T-helper 2 cell (primary cell): Measurements from ENCODE around the gene ENO1.
A peak's percentile ranks its signal among the peaks of the same experiment; 100 is the strongest.
"Not testable (repeated sequence)": the region's sequence is repeated elsewhere in the genome, so short reads cannot be mapped to it uniquely, and the experiment has no call there.

Source experiments
- DNase-seq, 5 experiments: peaks; one replicate each; pipeline versions ENCODE4 v3.0.0 to v3.0.0-alpha.2; 2012 to 2022
- total RNA-seq, 2 donors: gene quantifications; one replicate each; lab custom pipeline; 2026; lab: John Stamatoyannopoulos, UW

The ENO1 gene
- 353 to 370 reads per million in 2 donors for total RNA-seq

DNA sequence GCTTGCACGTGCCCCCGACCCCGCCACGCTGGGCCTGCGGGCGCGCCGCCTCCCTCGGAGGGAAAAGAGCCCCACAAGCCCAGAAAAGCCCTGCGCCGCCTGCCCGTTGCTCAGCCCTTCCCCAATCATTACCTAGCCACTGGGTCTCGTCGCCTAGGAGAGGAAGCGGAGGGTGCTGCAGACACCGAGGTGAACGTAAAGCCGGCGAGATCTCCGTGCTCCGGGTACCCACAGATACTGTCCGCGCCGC is at the start of gene ENO1:
ENO1 (minus strand) TSS at position 239 of the 250 bp plus-strand sequence. CDS start 3,778 bp downstream, outside the sequence.
- DNase-seq, result no peak

DNA sequence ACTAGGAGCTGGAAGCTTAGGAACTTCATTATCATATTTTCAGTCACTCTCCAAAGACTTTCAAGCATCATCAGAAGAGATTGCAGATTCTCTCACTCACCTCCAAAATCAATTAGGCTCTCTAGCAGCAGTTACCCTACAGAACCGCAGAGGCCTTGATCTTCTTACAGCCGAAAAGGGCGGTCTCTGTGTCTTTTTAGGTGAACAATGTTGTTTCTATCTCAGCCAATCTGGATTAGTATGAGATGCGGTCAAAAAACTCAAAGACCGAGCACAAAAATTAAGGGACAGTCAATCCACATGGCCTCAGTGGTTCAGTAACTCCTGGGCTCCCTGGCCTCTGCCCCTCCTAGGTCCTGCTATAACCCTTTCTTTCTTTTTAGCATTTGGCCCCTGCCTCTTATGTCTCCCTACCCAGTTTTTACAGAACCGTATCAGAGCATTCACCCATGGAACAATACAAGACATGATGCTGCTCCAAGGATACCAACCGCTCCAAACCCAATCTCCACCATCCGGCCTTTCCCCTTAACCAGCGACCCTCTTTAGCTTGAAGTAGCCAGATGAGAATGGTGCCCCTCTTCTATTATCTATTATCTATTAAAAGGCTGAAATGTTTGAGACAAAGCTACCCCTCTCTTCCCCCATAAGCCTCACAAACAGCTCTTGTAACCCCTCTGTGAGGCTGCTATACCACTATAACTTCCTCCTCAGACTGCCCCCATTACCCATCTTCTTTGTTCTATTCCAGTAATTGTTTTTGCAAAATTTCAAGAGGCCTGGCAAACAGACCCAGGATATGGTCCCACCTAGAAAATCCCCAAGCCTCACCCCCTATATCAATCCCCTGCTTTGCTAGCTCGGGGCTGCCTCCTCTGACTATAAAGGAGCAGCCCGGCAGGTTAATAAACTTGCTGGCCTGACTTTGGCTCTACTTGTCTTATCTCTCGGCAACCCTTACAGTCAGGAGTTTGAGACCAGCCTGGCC is 48.5 kb upstream of the ENO1 start:
- DNase-seq, result no peak

DNA sequence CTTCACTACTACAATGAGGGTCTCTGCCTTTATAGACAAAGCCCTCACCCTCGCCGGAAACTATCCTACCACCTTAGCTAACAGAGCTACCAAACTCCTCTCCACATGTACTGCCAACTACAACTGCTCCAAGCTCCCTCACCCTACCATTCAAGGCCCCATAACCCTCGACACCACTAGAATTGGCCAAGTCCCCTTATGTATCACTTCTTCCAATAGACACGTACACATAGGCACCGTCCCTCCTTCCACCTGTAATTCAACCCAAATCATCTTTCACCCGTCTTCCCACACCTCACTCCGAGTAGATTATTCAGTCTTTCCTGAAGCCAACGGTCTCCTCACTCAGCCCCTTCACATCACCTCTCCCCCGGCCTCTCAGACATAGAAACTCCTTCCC is 47.5 kb upstream of the ENO1 start:
- DNase-seq, result no peak

- DNase-seq, result no peak
Observed at GRCh38 chr1:8925406-8925805, 46.9 kb upstream of the ENO1 start.

DNA sequence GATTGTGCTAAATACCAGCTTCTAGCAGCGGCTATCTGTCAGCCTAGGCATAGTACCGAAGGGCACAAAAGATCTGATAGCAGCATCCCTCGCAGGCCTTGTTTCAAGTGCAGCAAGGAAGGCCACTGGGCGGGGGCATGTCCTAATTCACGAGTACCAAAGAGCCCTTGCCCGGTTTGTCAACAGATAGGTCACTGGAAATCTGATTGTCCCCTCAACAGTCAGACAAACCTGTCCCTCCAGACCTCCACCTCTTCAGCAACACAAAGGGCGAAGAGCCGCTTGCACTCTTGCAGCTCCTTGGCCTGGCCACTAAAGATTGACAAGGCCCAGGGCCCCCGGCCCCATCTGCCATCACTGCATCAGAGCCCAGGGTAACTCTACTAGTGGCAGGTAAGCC is 44.5 kb upstream of the ENO1 start:
- no peak for DNase-seq

DNA sequence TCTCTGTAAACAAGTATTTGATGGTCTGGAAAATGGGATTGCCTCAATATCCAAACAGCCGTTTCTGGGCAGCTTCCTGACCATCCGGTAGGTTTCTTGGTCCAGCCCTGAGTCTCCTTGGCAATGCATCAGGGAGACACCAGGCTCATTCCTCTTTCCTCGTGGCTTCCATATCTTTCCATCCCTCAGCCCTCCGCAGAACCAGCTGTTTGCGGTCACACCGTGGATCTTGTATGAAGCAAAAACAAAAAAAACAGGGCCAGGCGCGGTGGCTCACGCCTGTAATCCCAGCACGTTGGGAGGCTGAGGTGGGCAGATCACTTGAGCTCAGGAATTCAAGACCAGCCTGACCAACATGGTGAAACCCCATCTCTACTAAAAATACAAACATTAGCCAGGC is 39.0 kb upstream of the ENO1 start:
- DNase-seq, result not testable (repeated sequence)

- DNase-seq, result no peak
Observed at GRCh38 chr1:8915446-8915845, 37.0 kb upstream of the ENO1 start.

DNA sequence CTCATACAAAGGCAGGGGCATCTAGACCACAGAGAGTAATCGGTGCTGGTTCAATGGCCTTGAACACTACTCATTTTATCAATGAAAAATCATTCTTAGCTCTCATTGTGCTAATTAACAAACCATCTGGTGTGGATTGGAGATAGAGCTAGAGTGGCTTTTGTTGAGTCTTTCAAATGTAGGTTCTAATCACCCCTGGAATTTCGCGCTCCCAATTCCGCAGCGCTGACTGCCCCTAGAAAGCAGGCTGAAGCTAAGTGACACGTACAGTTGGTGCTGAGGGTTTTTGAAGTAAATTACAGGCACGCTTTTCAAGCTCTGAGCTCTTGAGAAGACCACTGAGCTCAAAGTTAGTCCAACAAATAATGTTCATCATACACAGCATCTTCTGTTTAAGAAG is 36.0 kb upstream of the ENO1 start:
- DNase-seq, result no peak

DNA sequence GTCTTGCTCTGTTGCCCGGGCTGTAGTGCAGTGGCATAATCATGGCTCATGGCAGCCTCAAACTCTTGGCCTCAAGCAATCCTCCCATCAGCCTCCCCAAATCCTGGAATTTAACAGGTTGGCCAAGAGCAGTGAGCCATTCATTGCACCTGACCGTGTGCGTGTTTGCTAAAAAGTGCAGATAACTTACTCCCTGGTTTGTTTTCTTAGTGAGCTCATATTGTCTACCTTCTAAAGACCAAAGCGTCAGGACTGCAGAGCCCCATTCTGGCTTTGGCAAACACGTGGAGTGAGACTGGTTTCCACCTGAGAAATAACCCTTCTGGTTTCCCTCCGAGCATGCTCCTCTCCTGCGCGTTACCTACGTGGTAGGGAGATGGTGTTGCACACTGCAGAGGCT is 35.0 kb upstream of the ENO1 start:
- no peak for DNase-seq

DNA sequence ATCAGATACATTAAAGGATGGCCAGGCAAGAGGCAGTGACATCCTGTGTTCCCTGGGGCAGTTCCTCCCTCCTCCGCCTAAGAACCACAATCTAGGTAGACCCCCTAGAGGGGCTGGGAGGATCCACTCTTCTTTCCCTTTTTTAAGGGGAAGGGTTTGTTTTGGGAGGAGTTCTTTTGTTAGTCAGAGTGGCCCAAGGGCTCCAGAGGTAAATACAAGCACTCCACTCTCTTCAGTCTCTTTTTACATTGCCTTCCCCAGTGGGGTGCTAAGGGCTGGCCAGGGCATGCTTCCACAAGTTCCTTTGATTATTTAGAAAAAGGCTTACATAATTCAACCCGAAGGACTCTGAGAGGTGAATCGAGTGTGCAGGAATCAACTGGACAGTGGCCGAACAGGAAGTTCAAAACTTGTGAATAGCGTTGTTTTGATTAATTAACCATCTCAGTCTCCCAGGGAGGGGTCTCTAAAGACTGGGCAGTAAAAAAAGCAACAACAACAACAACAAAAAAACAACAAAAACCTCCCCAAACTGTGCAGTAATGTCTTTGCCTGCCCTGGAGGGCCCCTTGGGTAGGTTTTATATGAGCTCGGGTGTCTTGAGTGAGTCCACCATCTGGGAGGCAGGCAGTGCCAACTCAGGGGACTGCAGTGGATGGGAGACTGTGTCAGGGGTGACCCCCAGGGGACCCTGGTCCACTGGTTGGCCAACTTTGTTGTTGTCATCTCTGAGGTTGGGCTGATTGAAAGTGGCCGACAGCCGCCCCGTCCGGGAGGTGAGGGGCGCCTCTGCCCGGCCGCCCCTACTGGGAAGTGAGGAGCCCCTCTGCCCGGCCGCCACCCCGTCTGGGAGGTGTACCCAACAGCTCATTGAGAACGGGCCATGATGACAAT is 33.2 kb upstream of the ENO1 start:
- no peak for DNase-seq

- no peak for DNase-seq
Observed at GRCh38 chr1:8910914-8911313, 32.4 kb upstream of the ENO1 start.

GRCh38 chr1:8910331-8910730 is 31.8 kb upstream of the ENO1 start:
- DNase-seq, result no peak

DNA sequence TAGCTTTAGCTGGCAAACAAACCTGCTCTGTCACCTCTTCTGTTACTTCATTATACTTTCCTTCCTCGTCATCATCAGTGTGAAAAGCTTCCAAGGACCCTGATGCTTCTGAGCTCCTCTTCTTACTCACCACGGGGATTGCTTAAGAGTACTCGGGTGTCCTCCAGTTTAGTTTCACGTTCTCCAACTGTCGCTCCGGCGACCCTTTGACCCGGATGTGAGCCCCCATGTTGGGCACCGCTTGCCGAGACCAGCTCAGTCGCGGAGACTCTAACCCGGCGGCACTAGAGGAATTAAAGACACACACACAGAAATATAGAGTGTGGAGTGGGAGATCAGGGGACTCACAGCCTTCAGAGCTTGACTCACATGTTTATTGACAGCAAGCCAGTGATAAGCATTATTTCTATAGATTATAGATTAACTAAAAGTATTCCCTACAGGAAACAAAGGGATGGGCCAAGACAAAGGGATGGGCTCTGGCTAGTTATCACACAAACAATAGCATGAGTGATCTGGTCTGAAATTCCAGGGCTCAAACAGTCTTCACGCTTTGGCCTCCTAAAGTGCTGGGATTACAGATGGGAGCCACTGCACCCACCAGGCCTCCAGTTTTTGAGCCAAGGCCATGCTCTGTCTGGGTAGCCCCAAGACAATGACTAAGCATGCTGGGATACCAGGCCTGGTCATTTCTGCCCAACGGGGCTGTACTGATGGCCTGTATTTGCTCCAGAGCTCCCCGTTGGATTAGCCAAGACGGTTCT is 30.1 kb upstream of the ENO1 start:
- no peak for DNase-seq

DNA sequence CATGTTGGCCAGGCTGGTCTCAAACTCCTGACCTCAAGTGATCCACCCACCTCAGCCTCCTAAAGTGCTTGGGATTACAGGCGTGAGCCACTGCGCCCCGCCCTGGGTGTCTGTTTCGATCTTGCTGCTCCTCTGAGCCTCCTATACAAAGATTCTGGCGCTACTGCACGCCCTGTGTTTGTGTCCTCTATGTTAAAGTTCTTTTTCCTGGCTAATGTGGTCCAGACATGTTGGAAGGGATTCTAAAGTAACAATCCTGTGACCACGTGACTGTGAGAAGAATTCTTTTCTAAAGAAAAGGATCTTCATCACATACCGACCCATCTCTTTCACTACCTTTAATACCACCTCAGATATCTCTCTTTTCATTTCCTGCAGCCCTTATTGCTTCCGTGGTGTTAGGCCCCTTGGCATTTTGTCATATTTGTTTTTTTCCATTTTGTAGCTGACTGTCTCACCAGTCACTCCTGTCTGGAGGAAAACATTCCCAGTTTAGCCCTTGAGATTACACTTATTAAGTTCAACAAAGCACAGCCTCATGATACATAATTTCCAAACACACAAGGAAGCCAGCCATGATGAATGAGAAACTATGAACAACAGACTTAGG is 27.2 kb upstream of the ENO1 start:
- DNase-seq, result no peak

DNA sequence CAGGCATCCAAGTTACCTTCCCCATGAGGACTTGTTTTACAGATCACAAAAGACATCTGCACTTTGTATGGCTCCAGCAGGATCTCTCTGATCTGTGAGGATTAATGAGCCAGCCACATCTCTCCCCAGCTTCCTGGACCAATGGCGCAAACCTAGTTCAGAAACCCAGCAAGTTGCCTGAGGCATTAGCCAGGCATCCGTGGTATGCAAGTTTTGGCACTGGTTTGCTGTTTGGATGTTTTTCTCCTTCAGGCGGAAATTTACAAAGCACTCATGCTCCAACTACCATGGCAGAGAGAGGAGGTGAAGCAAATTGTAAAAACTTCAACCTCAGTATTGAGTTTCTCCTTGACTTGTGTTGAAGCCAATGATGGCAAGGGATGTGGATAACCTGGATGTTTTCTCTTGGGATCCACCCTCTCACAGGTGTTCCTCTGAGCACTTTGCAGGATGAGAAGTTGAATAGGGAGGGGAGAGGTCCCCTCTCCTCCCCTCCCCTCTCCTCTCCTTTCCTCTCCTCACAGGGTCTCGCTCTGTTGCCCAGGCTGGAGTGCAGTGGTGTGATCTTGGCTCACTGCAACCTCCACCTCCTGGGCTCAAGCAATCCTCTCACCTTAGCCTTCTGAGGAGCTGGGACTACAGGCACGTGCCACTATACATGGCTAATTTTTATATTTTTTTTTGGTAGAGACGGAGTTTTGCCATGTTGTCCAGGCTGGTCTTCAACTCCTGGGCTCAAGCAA is 25.6 kb upstream of the ENO1 start:
- DNase-seq, result no peak

DNA sequence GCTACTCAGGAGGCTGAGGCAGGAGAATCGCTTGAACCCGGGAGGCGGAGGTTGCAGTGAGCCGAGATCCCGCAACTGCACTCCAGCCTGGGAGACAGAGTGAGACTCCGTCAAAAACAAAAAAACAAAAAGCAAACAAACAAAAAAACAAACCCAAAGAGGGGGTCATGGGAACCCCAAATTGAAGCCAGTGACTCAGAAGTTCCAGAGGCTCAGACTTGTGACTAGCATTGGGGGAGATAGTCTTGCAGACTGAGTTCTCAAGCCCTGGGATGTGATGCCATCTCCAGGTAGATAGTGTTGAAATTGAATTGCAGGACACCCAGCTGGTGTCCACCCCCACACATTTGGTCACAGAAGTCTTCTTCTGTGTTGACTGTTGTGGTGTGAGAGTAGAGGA is 24.9 kb upstream of the ENO1 start:
- peak in 1 of 5 experiments; percentile 26 for DNase-seq

- DNase-seq, result no peak
Observed at GRCh38 chr1:8902765-8903164, 24.3 kb upstream of the ENO1 start.

GRCh38 chr1:8900684-8901083 is 22.2 kb upstream of the ENO1 start:
- peak in 1 of 5 experiments; percentile 28 for DNase-seq

DNA sequence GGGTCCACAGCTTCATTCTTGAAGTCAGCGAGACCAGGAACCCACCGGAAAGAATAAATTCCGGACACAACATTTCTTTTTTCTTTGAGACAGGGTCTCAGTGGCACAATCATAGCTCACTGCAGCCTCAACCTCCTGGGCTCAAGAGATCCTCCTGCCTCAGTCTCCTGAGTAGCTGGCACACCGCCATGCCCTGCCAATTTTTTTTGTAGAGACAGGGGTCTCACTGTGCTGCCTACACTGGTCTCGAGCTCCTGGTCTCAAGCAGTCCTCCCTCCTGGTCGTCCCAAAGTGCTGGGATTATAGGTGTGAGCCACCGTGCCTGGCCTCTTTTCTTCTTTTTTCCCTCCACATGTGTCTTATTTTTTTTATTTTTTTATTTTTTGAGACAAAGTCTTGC is 20.6 kb upstream of the ENO1 start:
- DNase-seq, result no peak

DNA sequence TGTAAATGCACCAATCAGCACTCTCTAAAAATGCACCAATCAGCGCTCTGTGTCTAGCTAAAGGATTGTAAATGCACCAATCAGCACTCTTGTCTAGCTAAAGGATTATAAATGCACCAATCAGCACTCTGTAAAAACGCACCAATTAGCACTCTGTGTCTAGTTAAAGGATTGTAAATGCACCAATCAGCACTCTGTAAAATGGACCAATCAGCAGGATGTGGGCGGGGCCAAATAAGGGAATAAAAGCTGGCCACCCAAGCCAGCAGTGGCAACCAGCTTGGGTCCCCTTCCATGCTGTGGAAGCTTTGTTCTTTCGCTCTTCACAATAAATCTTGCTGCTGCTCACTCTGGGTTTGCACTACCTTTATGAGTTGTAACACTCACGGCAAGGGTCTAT is 19.9 kb upstream of the ENO1 start:
- not testable (repeated sequence) for DNase-seq

DNA sequence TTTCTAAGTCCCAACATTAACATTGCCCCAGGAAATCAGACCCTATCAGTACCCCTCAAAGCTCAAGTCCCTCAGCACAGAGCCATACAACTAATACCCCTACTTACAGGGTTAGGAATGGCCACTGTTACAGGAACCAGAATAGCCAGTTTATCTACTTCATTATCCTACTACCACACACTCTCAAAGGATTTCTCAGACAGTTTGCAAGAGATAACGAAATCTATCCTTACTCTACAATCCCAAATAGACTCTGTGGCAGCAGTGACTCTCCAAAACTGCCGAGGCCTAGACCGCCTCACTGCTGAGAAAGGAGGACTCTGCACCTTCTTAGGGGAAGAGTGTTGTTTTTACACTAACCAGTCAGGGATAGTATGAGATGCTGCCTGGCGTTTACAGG is 19.0 kb upstream of the ENO1 start:
- not testable (repeated sequence) for DNase-seq

- DNase-seq, result not testable (repeated sequence)
Observed at GRCh38 chr1:8896775-8897174, 18.3 kb upstream of the ENO1 start.
